Measurements from ENCODE around the gene MICALL1. TPM values are rescaled to one million over a fixed set of nuclear protein-coding genes. Genes with fewer than 3 reads are reported as not detected.
"Not testable (repeated sequence)": the region's sequence is repeated elsewhere in the genome, so short reads cannot be mapped to it uniquely, and the experiment has no call there.

MICALL1 gene
- total RNA-seq, 4 donors from 2014 or later: 26.8 to 87.2 (median 37.3) TPM

DNA sequence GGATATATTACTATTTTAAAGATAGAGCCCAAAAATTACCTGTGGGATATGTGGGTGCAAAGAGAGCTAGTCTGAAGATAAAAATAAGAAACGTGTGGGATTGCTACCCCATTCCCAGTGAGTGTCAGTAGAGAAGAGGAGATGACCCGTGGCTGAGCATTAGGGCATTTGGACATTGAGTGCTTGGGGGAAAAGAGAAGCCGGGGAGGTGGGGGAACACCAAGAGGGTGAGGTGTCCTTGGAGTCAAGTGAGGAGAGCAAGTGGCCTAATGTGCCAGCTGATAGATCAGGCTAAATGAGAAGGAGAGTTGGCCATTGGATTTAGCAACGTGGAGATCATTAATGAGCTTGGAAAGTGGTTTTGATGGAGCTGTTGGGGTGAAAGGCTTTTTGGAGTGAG is 48.6 kb downstream of the MICALL1 start:
- intact Hi-C loops (cut with DNase I; ENCODE audit: low total_unique reads): loop anchor here (5.0 kb wide), 1 partner anchor 107 kb away; the partner anchor contains the start of gene EIF3L
- 62 to 71% methylated on average over 4 of the region's 4 CpGs for WGBS, 2 donors (ENCODE audit: low coverage in 1 of 2)
- H3K27ac ChIP-seq: no peak overlapping the region
- TF ChIP-seq CTCF (IDR thresholded peaks at IDR 0.05): no peak
- no peak for TF ChIP-seq POLR2AphosphoS5 (IDR thresholded peaks at IDR 0.05)
- TF ChIP-seq POLR2A (IDR thresholded peaks at IDR 0.05): no peak
- TF ChIP-seq EP300 (IDR thresholded peaks at IDR 0.05; ENCODE audit: low read depth): no peak
- no peaks in the 10 kb centered on the region for H3K9me3 ChIP-seq
- no peak for DNase-seq
- H3K27me3 ChIP-seq: peaks cover 10% of the 10 kb centered on the region
- H3K36me3 ChIP-seq: peaks cover 0 to 30% (median 8%) of the 10 kb centered on the region in 4 donors
- peak overlapping the region in 2 of 4 donors; percentile 94 to 95 for H3K4me3 ChIP-seq
- in situ Hi-C loops (cut with MboI; ENCODE audit: low pct_ligation_motif_present in 1 of 4, low pct_unique_long_range_greater_than_20kb in 1 of 4, low sequenced_read_pairs in 3 of 4): loop anchor here in 1 of 4 donors (25.0 kb wide), 1 partner anchor 142 kb away; the partner anchor contains the start of genes GALR3 and GCAT
- peaks cover 18 to 22% (median 20%) of the 10 kb centered on the region in 4 donors for H3K4me1 ChIP-seq

DNA sequence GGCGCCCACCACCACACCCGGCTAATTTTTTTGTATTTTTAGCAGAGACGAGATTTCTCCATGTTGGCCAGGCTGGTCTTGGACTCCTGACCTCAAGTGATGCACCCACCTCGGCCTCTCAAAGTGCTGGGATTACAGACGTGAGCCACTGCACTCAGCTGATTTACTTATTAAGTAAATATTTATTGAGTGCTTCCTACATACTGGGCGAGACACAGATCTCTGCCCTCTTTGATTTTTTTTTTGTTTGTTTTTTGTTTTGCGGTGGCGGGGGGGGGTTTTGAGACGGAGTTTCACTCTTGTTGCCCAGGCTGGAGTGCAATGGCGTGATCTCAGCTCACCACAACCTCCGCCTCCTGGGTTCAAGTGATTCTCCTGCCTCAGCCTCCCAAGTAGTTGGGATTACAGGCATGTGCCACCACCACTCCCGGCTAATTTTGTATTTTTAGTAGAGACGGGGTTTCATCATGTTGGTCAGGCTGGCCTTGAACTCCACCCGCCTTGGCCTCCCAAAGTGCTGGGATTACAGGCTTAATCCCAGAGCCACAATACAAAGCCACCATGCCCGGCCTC is 49.8 kb downstream of the MICALL1 start:
- H3K27ac ChIP-seq; intact Hi-C loops (cut with DNase I; ENCODE audit: low total_unique reads); H3K9me3 ChIP-seq; H3K4me3 ChIP-seq; DNase-seq; H3K27me3 ChIP-seq: not testable (repeated sequence)
- in situ Hi-C loops (cut with MboI; ENCODE audit: low pct_ligation_motif_present in 1 of 4, low pct_unique_long_range_greater_than_20kb in 1 of 4, low sequenced_read_pairs in 3 of 4): loop anchor here in 1 of 4 donors (25.0 kb wide), 1 partner anchor 144 kb away; the partner anchor contains the start of genes GALR3 and GCAT
- Histone ChIP-seq H3K36me3 (peaks cover 0 to 39% (median 13%) of the 10 kb centered on the region in 4 donors), H3K4me1 (peaks cover 18 to 22% (median 20%) of the 10 kb centered on the region in 4 donors)
- 70 to 74% methylated on average over 2 to 15 of the region's 15 CpGs for WGBS, 2 donors (ENCODE audit: low coverage in 1 of 2)

DNA sequence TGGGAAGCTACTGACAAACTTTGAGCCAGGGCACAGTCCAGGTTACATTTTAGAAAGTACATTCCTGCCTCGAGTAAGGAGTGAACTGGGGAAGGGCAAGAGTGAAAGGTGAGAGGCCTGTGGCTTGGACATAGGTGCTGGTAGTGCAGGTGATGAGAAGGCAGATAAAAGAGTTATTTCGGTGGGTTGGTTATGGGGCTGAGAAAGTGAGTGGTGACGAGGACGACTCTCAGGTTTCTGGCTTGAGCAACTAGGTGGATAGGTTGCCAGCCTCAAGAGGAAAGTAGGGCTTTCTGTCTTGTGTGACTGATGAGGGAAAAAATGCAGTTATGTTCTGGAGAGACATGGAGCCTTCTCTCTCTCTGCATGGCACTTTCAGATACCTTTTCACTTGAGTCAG is 51.1 kb downstream of the MICALL1 start:
- in situ Hi-C loops (cut with MboI; ENCODE audit: low pct_ligation_motif_present in 1 of 4, low pct_unique_long_range_greater_than_20kb in 1 of 4, low sequenced_read_pairs in 3 of 4) (loop anchor here in 1 of 4 donors (25.0 kb wide), 1 partner anchor 145 kb away; the partner anchor contains the start of genes GALR3 and GCAT), intact Hi-C loops (cut with DNase I; ENCODE audit: low total_unique reads) (no loop called here)
- WGBS, 2 donors (ENCODE audit: low coverage in 1 of 2): 79 to 80% methylated on average over 4 of the region's 4 CpGs
- Histone ChIP-seq H3K4me3 (no peak overlapping the region), H3K36me3 (peaks cover 0 to 47% (median 15%) of the 10 kb centered on the region in 4 donors), H3K27me3 (peaks cover 5% of the 10 kb centered on the region), H3K27ac (no peak overlapping the region), H3K4me1 (peaks cover 17 to 22% (median 20%) of the 10 kb centered on the region in 4 donors), H3K9me3 (no peaks in the 10 kb centered on the region)
- TF ChIP-seq CTCF (IDR thresholded peaks at IDR 0.05): no peak
- no peak for TF ChIP-seq POLR2A (IDR thresholded peaks at IDR 0.05)
- no peak for TF ChIP-seq POLR2AphosphoS5 (IDR thresholded peaks at IDR 0.05)
- TF ChIP-seq EP300 (IDR thresholded peaks at IDR 0.05; ENCODE audit: low read depth): no peak
- DNase-seq: no peak

- in situ Hi-C loops (cut with MboI; ENCODE audit: low pct_ligation_motif_present in 1 of 4, low pct_unique_long_range_greater_than_20kb in 1 of 4, low sequenced_read_pairs in 3 of 4) (loop anchor here in 1 of 4 donors (25.0 kb wide), 1 partner anchor 147 kb away; the partner anchor contains the start of genes GALR3 and GCAT), intact Hi-C loops (cut with DNase I; ENCODE audit: low total_unique reads) (no loop called here)
- DNase-seq: no peak
- Histone ChIP-seq H3K4me1 (peaks cover 6 to 10% (median 7%) of the 10 kb centered on the region in 4 donors), H3K36me3 (peaks cover 0 to 47% (median 17%) of the 10 kb centered on the region in 4 donors), H3K27ac (no peak overlapping the region), H3K27me3 (no peaks in the 10 kb centered on the region), H3K4me3 (no peak overlapping the region), H3K9me3 (no peaks in the 10 kb centered on the region)
- no peak for TF ChIP-seq POLR2A (IDR thresholded peaks at IDR 0.05)
- no peak for TF ChIP-seq EP300 (IDR thresholded peaks at IDR 0.05; ENCODE audit: low read depth)
- no peak for TF ChIP-seq CTCF (IDR thresholded peaks at IDR 0.05)
- TF ChIP-seq POLR2AphosphoS5 (IDR thresholded peaks at IDR 0.05): no peak
- WGBS, 2 donors (ENCODE audit: low coverage in 1 of 2): 96 to 100% methylated on average over 3 to 18 of the region's 18 CpGs
Observed at GRCh38 chr22:37959231-37959825, 53.2 kb downstream of the MICALL1 start.

Data from transverse colon (tissue), 4 donors.